GM23338 (cell line): ENCODE measurements around the gene SOHLH1. TPM values are rescaled to one million over a fixed set of nuclear protein-coding genes. Genes with fewer than 3 reads are reported as not detected.

Experiments used
- ATAC-seq: fragments of 200-7000 bp; cut with Tn5 transposase; 3 replicates; pipeline ENCODE4 v1.9.1; 2020
- DNase-seq: peaks from one replicate; pipeline ENCODE4 v3.0.0-alpha.2; 2015; ENCODE audit warnings: low spot score
- H2AFZ ChIP-seq: fragments of 200-600 bp; sonication (generic); 2 replicates; pipeline ENCODE4 v1.8.0; 2016; ENCODE audit warnings: antibody characterized with exemption, mild to moderate bottlenecking, moderate library complexity
- H3F3A ChIP-seq: fragments of 200-600 bp; sonication (generic); replicated peaks from 2 replicates; pipeline ENCODE4 v1.8.0; 2017; ENCODE audit warnings: antibody characterized with exemption, mixed run types, low read depth
- H3K27ac ChIP-seq: fragments of 200-600 bp; sonication (generic); 2 replicates; pipeline ENCODE4 v1.6.1; 2016; ENCODE audit warnings: low read depth
- H3K27me3 ChIP-seq: fragments of 200-600 bp; sonication (generic); 2 replicates; pipeline ENCODE4 v1.8.0; 2016; ENCODE audit warnings: mild to moderate bottlenecking, mixed run types, moderate library complexity; ENCODE audit not compliant: insufficient read depth
- H3K36me3 ChIP-seq: fragments of 200-600 bp; sonication (generic); 2 replicates; pipeline ENCODE4 v1.8.0; 2016; ENCODE audit warnings: mild to moderate bottlenecking; ENCODE audit not compliant: insufficient read depth
- H3K4me1 ChIP-seq: fragments of 200-600 bp; sonication (generic); 2 replicates; pipeline ENCODE4 v1.8.0; 2016; ENCODE audit warnings: mild to moderate bottlenecking, moderate library complexity; ENCODE audit not compliant: insufficient read depth
- H3K4me2 ChIP-seq: fragments of 200-600 bp; sonication (generic); 2 replicates; pipeline ENCODE4 v1.7.1; 2017; ENCODE audit warnings: mixed run types
- H3K4me3 ChIP-seq: fragments of 200-600 bp; sonication (generic); 2 replicates; pipeline ENCODE4 v1.6.1; 2016; ENCODE audit warnings: mixed run types
- H3K79me2 ChIP-seq: fragments of 200-600 bp; sonication (generic); replicated peaks from 2 replicates; pipeline ENCODE4 v1.8.0; 2017; ENCODE audit warnings: mild to moderate bottlenecking; ENCODE audit not compliant: insufficient read depth
- H3K9me2 ChIP-seq: fragments of 200-600 bp; sonication (generic); 2 replicates; pipeline ENCODE4 v1.8.0; 2017; ENCODE audit not compliant: insufficient read depth
- H4K20me1 ChIP-seq: fragments of 200-600 bp; sonication (generic); replicated peaks from 2 replicates; pipeline ENCODE4 v1.8.0; 2017; ENCODE audit warnings: mild to moderate bottlenecking; ENCODE audit not compliant: insufficient read depth
- H3K27ac Mint-ChIP-seq: 2 replicates; pipeline ENCODE4 v1.8.0; 2020; ENCODE audit warnings: inconsistent platforms, mild to moderate bottlenecking, moderate library complexity, mixed read lengths
- H3K27me3 Mint-ChIP-seq: 3 replicates; pipeline ENCODE4 v1.8.0; 2022; ENCODE audit warnings: low read depth, mild to moderate bottlenecking, moderate library complexity, mixed read lengths, inconsistent platforms; ENCODE audit not compliant: insufficient read depth, poor library complexity
- H3K36me3 Mint-ChIP-seq: 3 replicates; pipeline ENCODE4 v1.8.0; 2021; ENCODE audit warnings: low read depth, mild to moderate bottlenecking, inconsistent platforms, moderate library complexity, mixed read lengths
- H3K4me1 Mint-ChIP-seq: 3 replicates; pipeline ENCODE4 v1.8.0; 2020; ENCODE audit warnings: mild to moderate bottlenecking, inconsistent platforms, mixed read lengths
- H3K4me3 Mint-ChIP-seq: 3 replicates; pipeline ENCODE4 v1.8.0; 2021; ENCODE audit warnings: moderate library complexity, mild to moderate bottlenecking, inconsistent platforms, mixed read lengths
- H3K9me3 Mint-ChIP-seq: 3 replicates; pipeline ENCODE4 v1.8.0; 2020; ENCODE audit warnings: moderate library complexity, mild to moderate bottlenecking, inconsistent platforms, mixed read lengths
- CREB1 ChIP-seq: fragments of 250-450 bp; sonication (Bioruptor Pico); IDR thresholded peaks from 2 replicates; pipeline ENCODE4 v1.5.0; 2020; ENCODE audit warnings: low read depth, mild to moderate bottlenecking, moderate library complexity
- EZH2 ChIP-seq: fragments of 200-600 bp; sonication (generic); IDR thresholded peaks from one replicate; pipeline ENCODE4 v1.8.0; 2017; ENCODE audit warnings: antibody characterized with exemption, mild to moderate bottlenecking, low read depth; ENCODE audit not compliant: unreplicated experiment
- JUNB ChIP-seq: IDR thresholded peaks from one replicate; pipeline ENCODE4 v1.6.1; 2016; ENCODE audit warnings: antibody characterized with exemption; ENCODE audit not compliant: unreplicated experiment
- POLR2AphosphoS5 ChIP-seq: IDR thresholded peaks from 2 replicates; pipeline ENCODE4 v1.6.1; 2016; ENCODE audit warnings: antibody characterized with exemption, low read depth
- ZNF331 ChIP-seq: fragments of 250-450 bp; sonication (Bioruptor Pico); IDR thresholded peaks from 2 replicates; pipeline ENCODE4 v1.5.0; 2020; ENCODE audit warnings: low read depth, mild to moderate bottlenecking, moderate library complexity
- polyA plus RNA-seq: library from polyadenylated mRNA; unstranded; fragments of >200 nt; fragmentation: Nextera tagmentation; extraction: Ambion mirVana; gene quantifications from 2 replicates; pipeline ENCODE4 v1.2.1, GENCODE V29; 2016
- total RNA-seq: library from RNA; depleted of rRNA; stranded (reverse); fragments of >200 nt; shearing (Covaris generic); gene quantifications from 2 replicates; pipeline ENCODE4 v1.2.3, GENCODE V29; 2014
- TF ChIP-seq, protein P1 (sequence below): IDR thresholded peaks from one replicate; pipeline ENCODE4 v1.6.1; 2018; ENCODE audit warnings: antibody characterized with exemption; ENCODE audit not compliant: unreplicated experiment
- TF ChIP-seq, protein P2 (sequence below): fragments of 250-450 bp; sonication (Bioruptor Pico); IDR thresholded peaks from 2 replicates; pipeline ENCODE4 v1.5.0; 2020; ENCODE audit warnings: mild to moderate bottlenecking, moderate library complexity

The SOHLH1 gene
- total and polyA plus RNA-seq, 2 experiments from 2014 or later = 0.21 TPM; not detected in 1

DNA sequence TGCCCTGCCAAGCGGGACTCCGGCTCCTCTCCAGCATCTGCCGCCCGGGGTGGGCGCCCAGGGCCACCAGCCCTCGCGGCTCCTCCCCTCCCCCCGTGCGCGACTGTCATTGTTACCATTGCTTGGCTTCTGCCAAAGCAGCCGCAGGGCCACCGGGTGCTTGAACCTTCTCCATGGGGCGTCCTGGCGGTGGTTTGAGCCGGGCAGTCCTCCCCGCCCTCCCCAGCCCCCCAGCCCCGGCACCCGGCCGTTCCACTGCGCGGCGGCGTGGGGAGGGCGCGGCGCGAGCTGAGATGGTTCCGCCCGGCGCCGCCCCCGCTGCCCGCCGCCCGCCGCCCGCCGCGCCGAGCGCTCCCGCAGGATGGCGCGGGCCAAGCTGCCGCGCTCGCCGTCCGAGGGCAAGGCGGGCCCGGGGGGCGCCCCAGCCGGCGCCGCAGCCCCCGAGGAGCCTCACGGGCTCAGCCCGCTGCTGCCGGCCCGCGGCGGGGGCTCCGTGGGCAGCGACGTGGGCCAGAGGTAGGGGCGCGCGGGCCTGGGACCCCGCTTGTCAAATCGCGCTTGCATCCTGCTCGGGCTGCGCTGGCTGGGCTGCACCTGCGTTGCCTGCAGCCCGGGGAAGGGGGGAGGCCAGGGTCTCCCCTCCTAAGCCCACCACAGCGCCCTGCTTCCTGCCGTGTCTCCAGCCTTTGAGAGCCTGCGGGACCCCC, 37.1 kb upstream of the SOHLH1 start (continued):
- TF ChIP-seq, protein P1, sequence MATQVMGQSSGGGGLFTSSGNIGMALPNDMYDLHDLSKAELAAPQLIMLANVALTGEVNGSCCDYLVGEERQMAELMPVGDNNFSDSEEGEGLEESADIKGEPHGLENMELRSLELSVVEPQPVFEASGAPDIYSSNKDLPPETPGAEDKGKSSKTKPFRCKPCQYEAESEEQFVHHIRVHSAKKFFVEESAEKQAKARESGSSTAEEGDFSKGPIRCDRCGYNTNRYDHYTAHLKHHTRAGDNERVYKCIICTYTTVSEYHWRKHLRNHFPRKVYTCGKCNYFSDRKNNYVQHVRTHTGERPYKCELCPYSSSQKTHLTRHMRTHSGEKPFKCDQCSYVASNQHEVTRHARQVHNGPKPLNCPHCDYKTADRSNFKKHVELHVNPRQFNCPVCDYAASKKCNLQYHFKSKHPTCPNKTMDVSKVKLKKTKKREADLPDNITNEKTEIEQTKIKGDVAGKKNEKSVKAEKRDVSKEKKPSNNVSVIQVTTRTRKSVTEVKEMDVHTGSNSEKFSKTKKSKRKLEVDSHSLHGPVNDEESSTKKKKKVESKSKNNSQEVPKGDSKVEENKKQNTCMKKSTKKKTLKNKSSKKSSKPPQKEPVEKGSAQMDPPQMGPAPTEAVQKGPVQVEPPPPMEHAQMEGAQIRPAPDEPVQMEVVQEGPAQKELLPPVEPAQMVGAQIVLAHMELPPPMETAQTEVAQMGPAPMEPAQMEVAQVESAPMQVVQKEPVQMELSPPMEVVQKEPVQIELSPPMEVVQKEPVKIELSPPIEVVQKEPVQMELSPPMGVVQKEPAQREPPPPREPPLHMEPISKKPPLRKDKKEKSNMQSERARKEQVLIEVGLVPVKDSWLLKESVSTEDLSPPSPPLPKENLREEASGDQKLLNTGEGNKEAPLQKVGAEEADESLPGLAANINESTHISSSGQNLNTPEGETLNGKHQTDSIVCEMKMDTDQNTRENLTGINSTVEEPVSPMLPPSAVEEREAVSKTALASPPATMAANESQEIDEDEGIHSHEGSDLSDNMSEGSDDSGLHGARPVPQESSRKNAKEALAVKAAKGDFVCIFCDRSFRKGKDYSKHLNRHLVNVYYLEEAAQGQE = no peak
- TF ChIP-seq ZNF331 (CRISPR knock-in tag) (no peak), JUNB (no peak)

DNA sequence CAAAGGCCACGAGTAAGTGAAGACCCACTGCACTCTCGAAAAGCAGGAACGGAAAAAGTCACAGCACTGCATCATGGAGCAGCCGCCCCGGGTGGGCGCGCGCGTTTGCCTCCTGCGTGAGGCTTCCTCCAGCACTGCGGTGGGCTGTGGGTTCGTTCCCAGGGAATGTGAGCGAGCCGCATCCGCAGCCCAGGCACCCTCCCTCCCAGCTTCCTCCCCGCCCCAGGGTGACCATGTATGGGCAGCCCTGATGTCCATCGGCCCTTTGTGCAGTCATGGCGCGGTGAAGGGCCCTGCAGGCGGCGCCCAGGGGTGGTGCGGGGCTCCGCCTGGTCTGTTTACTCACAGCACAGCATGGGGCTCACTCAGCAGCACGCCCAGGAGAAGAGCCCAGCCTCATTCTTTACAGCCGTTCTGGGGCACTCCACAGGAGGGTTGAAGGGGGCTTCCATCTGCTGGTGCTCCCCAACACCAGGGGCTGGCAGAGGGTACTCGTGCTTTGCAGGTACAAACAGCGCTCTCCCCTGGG, 35.4 kb upstream of the SOHLH1 start:
- Histone ChIP-seq H3K36me3 (no peaks in the 10 kb centered on the region), H3K27me3 (no peaks in the 10 kb centered on the region; the same call in 1 of the 2 replicates), H3K4me1 (no peaks in the 10 kb centered on the region), H3K79me2 (no peaks in the 10 kb centered on the region), H3K4me3 (no peak overlapping the region), H3F3A (no peaks in the 10 kb centered on the region), H4K20me1 (no peaks in the 10 kb centered on the region), H3K9me2 (no peaks in the 10 kb centered on the region), H3K27ac (no peak overlapping the region), H2AFZ (no peak overlapping the region), H3K4me2 (no peak overlapping the region)
- H3K9me3 Mint-ChIP-seq = peaks cover 20% of the 10 kb centered on the region
- no peak overlapping the region; the same call in 2 of the 3 replicates for H3K4me3 Mint-ChIP-seq
- H3K36me3 Mint-ChIP-seq = peaks cover 5% of the 10 kb centered on the region
- TF ChIP-seq ZNF331 (CRISPR knock-in tag) (no peak), CREB1 (no peak)
- no peak overlapping the region for H3K27ac Mint-ChIP-seq
- peaks cover 8% of the 10 kb centered on the region for H3K4me1 Mint-ChIP-seq
- peak; percentile 18 for ATAC-seq
- DNase-seq = no peak
- peaks cover 12% of the 10 kb centered on the region for H3K27me3 Mint-ChIP-seq

DNA sequence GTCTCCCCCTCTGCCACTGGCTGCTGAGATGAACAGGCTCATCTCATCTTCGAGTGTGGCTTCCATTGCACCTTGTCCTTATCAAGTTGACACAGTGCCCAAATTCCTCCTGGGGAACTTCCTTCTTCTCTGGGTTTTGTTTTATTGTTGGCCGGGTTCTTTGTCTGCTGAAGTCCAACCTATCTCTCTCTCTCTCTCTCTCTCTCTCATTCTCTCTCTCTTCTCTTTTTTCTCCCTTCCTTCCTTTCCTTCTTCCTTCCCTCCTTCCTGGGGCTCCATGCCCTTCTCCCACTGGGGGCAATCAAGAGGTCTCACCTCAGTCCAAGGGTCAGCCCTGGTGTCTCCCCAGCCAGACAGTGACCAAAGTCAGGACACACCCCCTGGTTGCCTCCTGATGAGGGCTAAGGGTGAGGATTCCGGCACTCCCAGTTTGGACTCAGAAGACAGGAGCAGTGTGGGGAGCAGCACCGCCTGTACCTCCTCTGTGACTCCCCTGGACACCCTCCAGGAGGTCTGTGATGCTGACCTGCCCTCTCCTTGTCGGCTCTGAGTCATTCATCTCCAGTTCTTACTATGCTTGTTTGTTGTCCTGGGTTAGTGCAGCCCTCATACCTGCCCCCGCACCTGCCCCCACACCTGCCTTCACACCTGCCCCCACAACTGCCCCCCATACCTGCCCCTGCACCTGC, 33.4 kb upstream of the SOHLH1 start:
- no peaks in the 10 kb centered on the region for H3K36me3 ChIP-seq
- no peak for ATAC-seq
- H2AFZ ChIP-seq = no peak overlapping the region
- H4K20me1 ChIP-seq = no peaks in the 10 kb centered on the region
- Mint-ChIP-seq H3K27me3 (peaks cover 14% of the 10 kb centered on the region), H3K36me3 (peaks cover 5% of the 10 kb centered on the region), H3K9me3 (peaks cover 20% of the 10 kb centered on the region), H3K4me1 (peaks cover 14% of the 10 kb centered on the region), H3K27ac (no peak overlapping the region), H3K4me3 (no peak overlapping the region)
- H3K4me1 ChIP-seq = no peaks in the 10 kb centered on the region
- H3K79me2 ChIP-seq = no peaks in the 10 kb centered on the region
- no peaks in the 10 kb centered on the region for H3F3A ChIP-seq
- no peak for DNase-seq
- H3K4me2 ChIP-seq = no peak overlapping the region
- no peak overlapping the region for H3K4me3 ChIP-seq
- H3K27me3 ChIP-seq = no peaks in the 10 kb centered on the region; the same call in 1 of the 2 replicates
- H3K9me2 ChIP-seq = no peaks in the 10 kb centered on the region
- H3K27ac ChIP-seq = no peak overlapping the region
- no peak for TF ChIP-seq EZH2
- TF ChIP-seq, protein P2, sequence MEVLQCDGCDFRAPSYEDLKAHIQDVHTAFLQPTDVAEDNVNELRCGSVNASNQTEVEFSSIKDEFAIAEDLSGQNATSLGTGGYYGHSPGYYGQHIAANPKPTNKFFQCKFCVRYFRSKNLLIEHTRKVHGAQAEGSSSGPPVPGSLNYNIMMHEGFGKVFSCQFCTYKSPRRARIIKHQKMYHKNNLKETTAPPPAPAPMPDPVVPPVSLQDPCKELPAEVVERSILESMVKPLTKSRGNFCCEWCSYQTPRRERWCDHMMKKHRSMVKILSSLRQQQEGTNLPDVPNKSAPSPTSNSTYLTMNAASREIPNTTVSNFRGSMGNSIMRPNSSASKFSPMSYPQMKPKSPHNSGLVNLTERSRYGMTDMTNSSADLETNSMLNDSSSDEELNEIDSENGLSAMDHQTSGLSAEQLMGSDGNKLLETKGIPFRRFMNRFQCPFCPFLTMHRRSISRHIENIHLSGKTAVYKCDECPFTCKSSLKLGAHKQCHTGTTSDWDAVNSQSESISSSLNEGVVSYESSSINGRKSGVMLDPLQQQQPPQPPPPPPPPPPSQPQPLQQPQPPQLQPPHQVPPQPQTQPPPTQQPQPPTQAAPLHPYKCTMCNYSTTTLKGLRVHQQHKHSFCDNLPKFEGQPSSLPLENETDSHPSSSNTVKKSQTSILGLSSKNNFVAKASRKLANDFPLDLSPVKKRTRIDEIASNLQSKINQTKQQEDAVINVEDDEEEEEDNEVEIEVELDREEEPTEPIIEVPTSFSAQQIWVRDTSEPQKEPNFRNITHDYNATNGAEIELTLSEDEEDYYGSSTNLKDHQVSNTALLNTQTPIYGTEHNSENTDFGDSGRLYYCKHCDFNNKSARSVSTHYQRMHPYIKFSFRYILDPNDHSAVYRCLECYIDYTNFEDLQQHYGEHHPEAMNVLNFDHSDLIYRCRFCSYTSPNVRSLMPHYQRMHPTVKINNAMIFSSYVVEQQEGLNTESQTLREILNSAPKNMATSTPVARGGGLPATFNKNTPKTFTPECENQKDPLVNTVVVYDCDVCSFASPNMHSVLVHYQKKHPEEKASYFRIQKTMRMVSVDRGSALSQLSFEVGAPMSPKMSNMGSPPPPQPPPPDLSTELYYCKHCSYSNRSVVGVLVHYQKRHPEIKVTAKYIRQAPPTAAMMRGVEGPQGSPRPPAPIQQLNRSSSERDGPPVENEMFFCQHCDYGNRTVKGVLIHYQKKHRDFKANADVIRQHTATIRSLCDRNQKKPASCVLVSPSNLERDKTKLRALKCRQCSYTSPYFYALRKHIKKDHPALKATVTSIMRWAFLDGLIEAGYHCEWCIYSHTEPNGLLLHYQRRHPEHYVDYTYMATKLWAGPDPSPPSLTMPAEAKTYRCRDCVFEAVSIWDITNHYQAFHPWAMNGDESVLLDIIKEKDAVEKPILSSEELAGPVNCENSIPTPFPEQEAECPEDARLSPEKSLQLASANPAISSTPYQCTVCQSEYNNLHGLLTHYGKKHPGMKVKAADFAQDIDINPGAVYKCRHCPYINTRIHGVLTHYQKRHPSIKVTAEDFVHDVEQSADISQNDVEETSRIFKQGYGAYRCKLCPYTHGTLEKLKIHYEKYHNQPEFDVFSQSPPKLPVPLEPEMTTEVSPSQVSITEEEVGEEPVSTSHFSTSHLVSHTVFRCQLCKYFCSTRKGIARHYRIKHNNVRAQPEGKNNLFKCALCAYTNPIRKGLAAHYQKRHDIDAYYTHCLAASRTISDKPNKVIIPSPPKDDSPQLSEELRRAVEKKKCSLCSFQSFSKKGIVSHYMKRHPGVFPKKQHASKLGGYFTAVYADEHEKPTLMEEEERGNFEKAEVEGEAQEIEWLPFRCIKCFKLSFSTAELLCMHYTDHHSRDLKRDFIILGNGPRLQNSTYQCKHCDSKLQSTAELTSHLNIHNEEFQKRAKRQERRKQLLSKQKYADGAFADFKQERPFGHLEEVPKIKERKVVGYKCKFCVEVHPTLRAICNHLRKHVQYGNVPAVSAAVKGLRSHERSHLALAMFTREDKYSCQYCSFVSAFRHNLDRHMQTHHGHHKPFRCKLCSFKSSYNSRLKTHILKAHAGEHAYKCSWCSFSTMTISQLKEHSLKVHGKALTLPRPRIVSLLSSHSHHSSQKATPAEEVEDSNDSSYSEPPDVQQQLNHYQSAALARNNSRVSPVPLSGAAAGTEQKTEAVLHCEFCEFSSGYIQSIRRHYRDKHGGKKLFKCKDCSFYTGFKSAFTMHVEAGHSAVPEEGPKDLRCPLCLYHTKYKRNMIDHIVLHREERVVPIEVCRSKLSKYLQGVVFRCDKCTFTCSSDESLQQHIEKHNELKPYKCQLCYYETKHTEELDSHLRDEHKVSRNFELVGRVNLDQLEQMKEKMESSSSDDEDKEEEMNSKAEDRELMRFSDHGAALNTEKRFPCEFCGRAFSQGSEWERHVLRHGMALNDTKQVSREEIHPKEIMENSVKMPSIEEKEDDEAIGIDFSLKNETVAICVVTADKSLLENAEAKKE (CRISPR knock-in tag) = no peak
- TF ChIP-seq POLR2AphosphoS5 = no peak
- TF ChIP-seq ZNF331 (CRISPR knock-in tag) = no peak
